Prostate gland (tissue), 2 donors: ENCODE results near the gene S100Z. TPM values are rescaled to one million over a fixed set of nuclear protein-coding genes. Genes with fewer than 3 reads are reported as not detected.
"Not testable (repeated sequence)": the region's sequence is repeated elsewhere in the genome, so short reads cannot be mapped to it uniquely, and the experiment has no call there.

Experiments used
- DNase-seq: peaks from one replicate; pipeline ENCODE4 v3.0.0-alpha.2; 2019; ENCODE audit warnings: low spot score
- H3K27ac ChIP-seq, 2 donors: fragments of 200-600 bp; sonication (generic); 2 replicates each; pipeline ENCODE4 v1.5.1; 2017 to 2019
- H3K27me3 ChIP-seq: fragments of 200-600 bp; sonication (generic); replicated peaks from 2 replicates; pipeline ENCODE4 v1.5.1; 2019; ENCODE audit not compliant: insufficient read depth
- H3K36me3 ChIP-seq, 2 donors: fragments of 200-600 bp; sonication (generic); 1 replicate in 1 of 2; 2 replicates in 1 of 2; pipeline versions ENCODE4 v1.5.1 to v1.8.1; 2017 to 2019
- H3K4me1 ChIP-seq: fragments of 200-600 bp; sonication (generic); replicated peaks from 2 replicates; pipeline ENCODE4 v1.5.1; 2019
- H3K4me3 ChIP-seq, 2 donors: fragments of 200-600 bp; sonication (generic); 2 replicates each; pipeline ENCODE4 v1.5.1; 2017 to 2019
- H3K9me3 ChIP-seq: fragments of 200-600 bp; sonication (generic); 2 replicates; pipeline ENCODE4 v1.5.1; 2017
- POLR2A ChIP-seq: fragments of 450-650 bp; IDR thresholded peaks from one replicate; pipeline ENCODE4 v1.6.1; 2016; ENCODE audit warnings: antibody characterized with exemption, mild to moderate bottlenecking
- POLR2AphosphoS5 ChIP-seq: sonication (generic); formaldehyde crosslinking; IDR thresholded peaks from one replicate; pipeline ENCODE4 v1.6.1; 2017; ENCODE audit warnings: antibody characterized with exemption
- WGBS: methylation state at CpG from one replicate; pipeline ENCODE4 v1.1.5; 2018; 5-methylcytosine and 5-hydroxymethylcytosine counted together
- intact Hi-C: fragments of 100-400 bp; cut with DNase I; formaldehyde crosslinking; loops from one replicate; pipeline ENCODE4 v1.14.2; 2022
- total RNA-seq, 2 donors: library from RNA; depleted of rRNA; stranded (reverse); fragments of >200 nt; gene quantifications; one replicate each; pipeline ENCODE4 v1.1.0, GENCODE V29; 2016
- TF ChIP-seq, protein P1 (sequence below), 4 experiments: fragments of 200-600 bp in 2 of 4; fragments of 450-650 bp in 2 of 4; sonication (generic) in 2 of 4; IDR thresholded peaks; 1 replicate in 3 of 4; 2 replicates in 1 of 4; pipeline ENCODE4 v1.5.1; 2016 to 2019; ENCODE audit warnings: antibody characterized with exemption in 4 of 4, mild to moderate bottlenecking in 2 of 4, moderate library complexity in 2 of 4

Gene S100Z
- total RNA-seq, 2 donors from 2014 or later, result 1.7 TPM; not detected in 1

DNA sequence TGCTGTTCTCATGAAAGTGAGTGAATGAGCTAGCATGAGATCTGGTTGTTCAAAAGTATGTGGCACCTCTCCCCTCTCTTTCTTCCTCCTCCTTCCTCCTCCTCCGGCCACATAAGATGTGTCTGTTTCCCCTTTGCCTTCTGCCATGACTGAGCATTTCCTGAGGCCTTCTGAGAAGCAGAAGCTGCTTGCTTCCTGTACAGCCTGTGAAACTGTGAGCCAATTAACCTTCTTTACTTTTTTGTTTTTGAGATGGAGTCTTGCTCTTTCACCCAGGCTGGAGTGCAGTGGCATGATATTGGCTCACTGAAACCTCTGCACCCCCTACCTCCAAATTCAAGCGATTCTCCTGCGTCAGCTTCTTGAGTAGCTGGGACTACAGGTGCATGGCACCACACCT is 6.1 kb downstream of the S100Z start:
- Histone ChIP-seq H3K4me1 (no peaks in the 10 kb centered on the region), H3K27ac (no peak overlapping the region), H3K4me3 (no peak overlapping the region), H3K9me3 (no peaks in the 10 kb centered on the region), H3K36me3 (no peaks in the 10 kb centered on the region), H3K27me3 (no peaks in the 10 kb centered on the region)
- intact Hi-C loops, result no loop called here
- TF ChIP-seq, protein P1, sequence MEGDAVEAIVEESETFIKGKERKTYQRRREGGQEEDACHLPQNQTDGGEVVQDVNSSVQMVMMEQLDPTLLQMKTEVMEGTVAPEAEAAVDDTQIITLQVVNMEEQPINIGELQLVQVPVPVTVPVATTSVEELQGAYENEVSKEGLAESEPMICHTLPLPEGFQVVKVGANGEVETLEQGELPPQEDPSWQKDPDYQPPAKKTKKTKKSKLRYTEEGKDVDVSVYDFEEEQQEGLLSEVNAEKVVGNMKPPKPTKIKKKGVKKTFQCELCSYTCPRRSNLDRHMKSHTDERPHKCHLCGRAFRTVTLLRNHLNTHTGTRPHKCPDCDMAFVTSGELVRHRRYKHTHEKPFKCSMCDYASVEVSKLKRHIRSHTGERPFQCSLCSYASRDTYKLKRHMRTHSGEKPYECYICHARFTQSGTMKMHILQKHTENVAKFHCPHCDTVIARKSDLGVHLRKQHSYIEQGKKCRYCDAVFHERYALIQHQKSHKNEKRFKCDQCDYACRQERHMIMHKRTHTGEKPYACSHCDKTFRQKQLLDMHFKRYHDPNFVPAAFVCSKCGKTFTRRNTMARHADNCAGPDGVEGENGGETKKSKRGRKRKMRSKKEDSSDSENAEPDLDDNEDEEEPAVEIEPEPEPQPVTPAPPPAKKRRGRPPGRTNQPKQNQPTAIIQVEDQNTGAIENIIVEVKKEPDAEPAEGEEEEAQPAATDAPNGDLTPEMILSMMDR (IDR thresholded peaks at IDR 0.05), result no peak
- no peak for TF ChIP-seq POLR2A
- DNase-seq, result no peak
- WGBS, result 88% methylated on average over 3 of the region's 3 CpGs

DNA sequence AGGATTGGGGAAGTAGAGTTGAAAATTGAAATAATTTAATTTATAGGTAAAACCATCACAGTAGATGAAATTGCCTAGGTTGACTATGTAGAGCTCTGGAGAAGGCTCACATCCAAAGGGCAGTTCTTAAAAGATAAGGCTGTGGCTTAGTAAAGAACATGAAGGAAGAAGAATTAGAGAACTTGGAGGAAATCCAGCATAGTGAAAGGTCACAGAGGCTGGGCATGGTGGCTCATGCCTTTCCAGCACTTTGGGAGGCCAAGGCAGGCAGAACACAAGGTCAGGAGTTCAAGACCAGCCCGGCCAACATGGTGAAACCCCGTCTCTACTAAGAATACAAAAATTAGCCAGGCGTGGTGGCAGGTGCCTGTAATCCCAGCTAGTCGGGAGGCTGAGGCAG is 7.0 kb downstream of the S100Z start:
- H3K27ac ChIP-seq, H3K27me3 ChIP-seq, DNase-seq, H3K4me1 ChIP-seq, H3K36me3 ChIP-seq, intact Hi-C loops, H3K4me3 ChIP-seq, H3K9me3 ChIP-seq: not testable (repeated sequence)
- WGBS, result 85% methylated on average over 4 of the region's 4 CpGs

DNA sequence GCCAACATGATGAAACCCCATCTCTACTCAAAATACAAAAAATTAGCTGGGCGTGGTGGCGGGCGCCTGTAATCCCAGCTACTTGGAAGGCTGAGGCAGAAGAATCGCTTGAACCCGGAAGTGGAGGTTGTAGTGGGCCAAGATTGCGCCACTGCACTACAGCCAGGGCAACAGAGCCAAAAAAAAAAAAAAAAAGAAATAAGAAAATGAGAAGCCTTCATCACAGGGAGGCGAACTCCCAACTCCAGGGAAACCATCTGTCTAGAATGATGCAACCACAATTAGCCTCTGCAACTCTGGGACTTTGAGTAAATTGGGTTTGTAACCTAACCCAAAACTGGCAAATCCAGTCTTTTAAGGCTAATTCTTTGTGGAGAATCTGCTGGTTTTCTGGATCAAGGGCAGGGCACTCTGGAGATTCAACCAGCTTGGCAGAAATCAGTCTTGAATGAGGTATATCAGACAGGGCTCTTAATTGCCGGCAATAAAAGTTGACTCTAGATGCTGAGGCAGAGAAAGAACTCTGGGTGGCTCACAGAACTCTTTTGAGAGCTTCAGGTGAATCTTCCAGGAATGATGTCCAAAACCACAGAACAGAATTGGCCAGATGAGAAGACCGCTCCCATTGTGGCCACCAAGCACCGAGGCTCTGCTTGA is 9.9 kb downstream of the S100Z start:
- 94% methylated on average over 10 of the region's 10 CpGs for WGBS
- Histone ChIP-seq H3K27ac (no peak overlapping the region), H3K9me3 (no peaks in the 10 kb centered on the region), H3K4me3 (no peak overlapping the region), H3K36me3 (no peaks in the 10 kb centered on the region), H3K4me1 (no peaks in the 10 kb centered on the region), H3K27me3 (no peaks in the 10 kb centered on the region)
- intact Hi-C loops, result loop anchor here (10.0 kb wide), 1 partner anchor 635 kb away; the partner anchor contains the start of gene WDR41
- TF ChIP-seq POLR2A (no peak), POLR2AphosphoS5 (no peak)
- TF ChIP-seq, protein P1 (IDR thresholded peaks at IDR 0.05), result no peak
- DNase-seq, result no peak

DNA sequence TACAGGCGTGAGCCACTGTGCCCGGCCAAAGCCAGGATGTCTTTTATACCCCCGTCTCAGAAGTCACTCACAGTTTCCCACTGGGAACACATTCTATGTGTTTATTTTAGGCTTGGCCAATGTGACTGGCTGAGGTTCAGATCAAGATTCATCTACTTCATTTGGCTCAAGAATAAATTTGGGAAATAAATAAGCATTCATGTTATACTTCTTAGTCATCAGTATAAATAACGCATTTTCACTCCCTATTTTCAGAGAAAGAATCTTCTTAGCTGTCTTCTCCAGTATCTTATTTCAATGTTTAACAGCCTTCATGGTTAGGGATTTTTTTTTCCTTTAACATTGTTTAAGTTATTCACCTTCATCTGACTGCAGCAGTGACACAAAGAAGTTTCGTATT is 11.8 kb downstream of the S100Z start:
- Histone ChIP-seq H3K4me3 (no peak overlapping the region), H3K9me3 (no peaks in the 10 kb centered on the region), H3K4me1 (no peaks in the 10 kb centered on the region), H3K27me3 (no peaks in the 10 kb centered on the region), H3K36me3 (no peaks in the 10 kb centered on the region), H3K27ac (no peak overlapping the region)
- TF ChIP-seq, protein P1 (IDR thresholded peaks at IDR 0.05), result no peak
- no peak for TF ChIP-seq POLR2A
- no peak for TF ChIP-seq POLR2AphosphoS5
- WGBS, result 23% methylated on average over 5 of the region's 5 CpGs
- no peak for DNase-seq
- intact Hi-C loops, result loop anchor here (10.0 kb wide), 1 partner anchor 633 kb away; the partner anchor contains the start of gene WDR41

DNA sequence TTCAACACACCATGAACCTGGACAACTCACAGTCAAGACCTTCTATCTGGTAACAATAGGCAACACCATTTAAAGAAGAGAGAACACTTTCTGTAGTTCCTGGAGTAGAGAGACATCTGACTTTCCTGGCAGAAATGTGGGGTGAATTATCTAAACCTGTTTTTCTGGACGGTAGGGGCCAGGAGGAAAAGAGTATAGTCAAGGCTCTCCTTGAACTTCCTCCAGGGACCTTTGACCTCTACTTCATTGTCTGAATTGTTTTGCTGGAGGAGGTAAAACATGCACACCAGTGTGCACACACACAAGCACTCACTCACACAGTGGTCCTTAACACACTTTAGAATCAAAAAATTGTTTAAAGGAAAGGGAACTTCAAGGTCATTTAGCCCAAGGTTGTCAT is 13.2 kb downstream of the S100Z start:
- TF ChIP-seq, protein P1 (IDR thresholded peaks at IDR 0.05), result no peak
- TF ChIP-seq POLR2AphosphoS5 (no peak), POLR2A (no peak)
- Histone ChIP-seq H3K4me3 (no peak overlapping the region), H3K36me3 (no peaks in the 10 kb centered on the region), H3K27me3 (no peaks in the 10 kb centered on the region), H3K27ac (no peak overlapping the region), H3K9me3 (no peaks in the 10 kb centered on the region), H3K4me1 (no peaks in the 10 kb centered on the region)
- DNase-seq, result no peak
- 63% methylated on average over 1 of the region's 1 CpG for WGBS
- intact Hi-C loops, result loop anchor here (10.0 kb wide), 1 partner anchor 632 kb away; the partner anchor contains the start of gene WDR41
